Measurements from ENCODE around the gene WRAP53.

Gene WRAP53

DNA sequence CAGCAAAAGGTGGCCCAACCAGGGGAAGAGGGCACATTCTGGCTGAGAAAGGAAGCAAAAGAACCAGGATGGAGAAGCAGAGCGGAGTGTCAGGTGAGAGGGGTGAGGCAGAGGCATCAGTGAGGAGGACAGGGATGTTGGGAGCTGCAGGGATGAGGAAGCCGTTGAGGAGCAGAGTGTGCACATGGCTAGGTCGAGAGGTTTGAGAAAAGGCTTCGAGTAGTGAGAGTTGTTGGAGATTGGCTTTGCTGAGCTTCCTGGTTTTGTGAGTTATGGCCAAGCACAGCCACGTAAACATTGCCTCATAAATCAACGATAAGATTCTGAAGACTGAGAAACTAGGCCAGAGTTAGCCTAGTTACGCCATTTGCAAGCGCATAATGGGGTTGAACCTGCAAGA is 56.1 kb downstream of the WRAP53 start:
- TF ChIP-seq, protein P1, sequence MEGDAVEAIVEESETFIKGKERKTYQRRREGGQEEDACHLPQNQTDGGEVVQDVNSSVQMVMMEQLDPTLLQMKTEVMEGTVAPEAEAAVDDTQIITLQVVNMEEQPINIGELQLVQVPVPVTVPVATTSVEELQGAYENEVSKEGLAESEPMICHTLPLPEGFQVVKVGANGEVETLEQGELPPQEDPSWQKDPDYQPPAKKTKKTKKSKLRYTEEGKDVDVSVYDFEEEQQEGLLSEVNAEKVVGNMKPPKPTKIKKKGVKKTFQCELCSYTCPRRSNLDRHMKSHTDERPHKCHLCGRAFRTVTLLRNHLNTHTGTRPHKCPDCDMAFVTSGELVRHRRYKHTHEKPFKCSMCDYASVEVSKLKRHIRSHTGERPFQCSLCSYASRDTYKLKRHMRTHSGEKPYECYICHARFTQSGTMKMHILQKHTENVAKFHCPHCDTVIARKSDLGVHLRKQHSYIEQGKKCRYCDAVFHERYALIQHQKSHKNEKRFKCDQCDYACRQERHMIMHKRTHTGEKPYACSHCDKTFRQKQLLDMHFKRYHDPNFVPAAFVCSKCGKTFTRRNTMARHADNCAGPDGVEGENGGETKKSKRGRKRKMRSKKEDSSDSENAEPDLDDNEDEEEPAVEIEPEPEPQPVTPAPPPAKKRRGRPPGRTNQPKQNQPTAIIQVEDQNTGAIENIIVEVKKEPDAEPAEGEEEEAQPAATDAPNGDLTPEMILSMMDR (conservative IDR thresholded peaks at IDR 0.05; ENCODE audit: control insufficient read depth, insufficient read depth, low read depth, low read length): no peak
- DNase-seq (ENCODE audit: low read depth): no peak
- no peak overlapping the region for H3K4me3 ChIP-seq (ENCODE audit: control insufficient read depth, low read depth, low read length)

DNA sequence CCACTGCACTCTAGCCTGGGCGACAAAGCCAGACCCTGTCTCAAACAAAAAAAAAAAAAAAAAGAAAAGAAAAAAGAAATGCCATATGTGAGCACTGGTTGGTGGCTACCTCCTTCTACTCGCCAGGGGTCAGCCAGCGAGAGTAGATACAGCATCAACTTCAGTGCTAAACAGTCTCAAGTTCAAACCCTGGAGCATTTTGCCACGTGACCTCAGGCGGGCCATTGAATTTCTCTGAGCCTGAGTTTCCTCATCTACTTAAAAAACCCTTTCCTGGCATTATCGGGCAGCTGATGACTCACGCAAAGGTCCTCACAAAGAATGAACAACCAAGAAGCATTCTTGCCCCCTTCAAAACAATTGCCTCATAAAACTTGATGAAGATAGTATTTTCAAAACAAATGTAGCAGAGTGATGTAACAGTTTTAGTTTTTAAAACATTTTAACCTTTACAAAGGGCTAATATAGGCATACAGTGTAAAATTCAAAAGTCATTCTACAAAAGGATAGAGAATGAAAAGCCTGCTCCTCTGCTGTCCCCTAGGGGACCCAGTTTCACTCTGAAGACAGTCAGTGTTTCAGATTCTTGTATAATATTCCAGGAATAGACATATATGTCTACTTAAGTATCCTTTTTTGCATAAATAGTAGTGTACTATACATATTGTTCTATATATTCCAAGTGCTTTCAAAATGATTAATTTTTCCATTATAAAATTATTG is 57.6 kb downstream of the WRAP53 start:
- TF ChIP-seq, protein P1 (conservative IDR thresholded peaks at IDR 0.05; ENCODE audit: control insufficient read depth, insufficient read depth, low read depth, low read length): peak; percentile 19
- no peak overlapping the region for H3K4me3 ChIP-seq (ENCODE audit: control insufficient read depth, low read depth, low read length)
- peak; percentile 81 for DNase-seq (ENCODE audit: low read depth)

DNA sequence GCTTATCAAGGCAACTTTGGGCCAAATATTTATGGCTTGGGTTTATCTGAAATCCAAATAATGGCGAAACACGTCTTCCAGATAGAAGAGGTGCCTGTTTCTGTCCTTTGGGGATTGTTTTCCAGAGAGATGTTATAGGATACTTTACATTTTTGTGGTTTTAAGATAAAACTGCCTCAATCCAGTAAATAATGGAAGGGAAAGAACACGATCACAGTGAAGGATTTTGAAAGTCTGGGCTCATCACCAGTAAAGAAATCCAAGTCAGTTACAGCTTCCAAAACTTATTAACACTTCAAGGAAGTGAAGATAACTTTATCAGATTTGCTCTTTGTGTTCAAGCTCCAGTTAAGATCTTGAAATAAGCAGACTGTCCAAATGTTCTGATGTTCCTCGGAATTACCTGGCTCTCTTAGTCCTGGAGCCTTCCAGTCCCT is 59.4 kb downstream of the WRAP53 start:
- H3K4me3 ChIP-seq (ENCODE audit: control insufficient read depth, low read depth, low read length): no peak overlapping the region
- TF ChIP-seq, protein P1 (conservative IDR thresholded peaks at IDR 0.05; ENCODE audit: control insufficient read depth, insufficient read depth, low read depth, low read length): no peak
- DNase-seq (ENCODE audit: low read depth): peak; percentile 30

DNA sequence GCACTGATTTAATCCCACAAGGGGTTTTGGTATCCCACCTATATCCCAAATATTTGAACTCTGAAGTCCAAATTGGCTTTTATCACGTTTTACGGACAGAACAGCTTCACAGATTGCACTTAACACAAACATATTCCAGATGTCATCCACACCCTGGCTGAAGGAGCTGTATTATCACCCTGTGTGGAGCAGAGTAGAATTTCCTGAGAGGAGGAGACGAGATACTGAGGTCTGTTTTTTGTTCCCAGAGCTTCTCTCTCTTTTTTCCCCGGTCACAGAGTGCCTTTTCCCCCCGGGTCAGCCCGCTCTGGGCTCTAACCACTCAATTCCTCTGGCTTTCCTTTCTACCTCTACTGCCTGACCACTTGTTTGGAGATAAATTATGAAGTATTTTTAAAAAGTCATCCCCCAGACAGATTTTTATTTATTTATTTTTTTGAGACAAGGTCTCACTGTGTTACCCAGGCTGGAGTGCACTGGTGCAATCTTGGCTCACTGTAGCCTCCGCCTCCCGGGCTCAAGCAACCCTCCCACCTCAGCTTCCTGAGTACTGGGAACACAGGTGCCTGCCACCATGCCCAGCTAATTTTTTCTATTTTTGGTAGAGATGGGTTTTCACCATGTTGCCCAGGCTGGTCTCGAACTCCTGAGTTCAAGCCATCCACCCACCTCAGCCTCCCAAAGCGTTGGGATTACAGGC is 59.9 kb downstream of the WRAP53 start:
- TF ChIP-seq, protein P1 (conservative IDR thresholded peaks at IDR 0.05; ENCODE audit: control insufficient read depth, insufficient read depth, low read depth, low read length): no peak
- H3K4me3 ChIP-seq (ENCODE audit: control insufficient read depth, low read depth, low read length): no peak overlapping the region
- DNase-seq (ENCODE audit: low read depth): peak; percentile 7

DNA sequence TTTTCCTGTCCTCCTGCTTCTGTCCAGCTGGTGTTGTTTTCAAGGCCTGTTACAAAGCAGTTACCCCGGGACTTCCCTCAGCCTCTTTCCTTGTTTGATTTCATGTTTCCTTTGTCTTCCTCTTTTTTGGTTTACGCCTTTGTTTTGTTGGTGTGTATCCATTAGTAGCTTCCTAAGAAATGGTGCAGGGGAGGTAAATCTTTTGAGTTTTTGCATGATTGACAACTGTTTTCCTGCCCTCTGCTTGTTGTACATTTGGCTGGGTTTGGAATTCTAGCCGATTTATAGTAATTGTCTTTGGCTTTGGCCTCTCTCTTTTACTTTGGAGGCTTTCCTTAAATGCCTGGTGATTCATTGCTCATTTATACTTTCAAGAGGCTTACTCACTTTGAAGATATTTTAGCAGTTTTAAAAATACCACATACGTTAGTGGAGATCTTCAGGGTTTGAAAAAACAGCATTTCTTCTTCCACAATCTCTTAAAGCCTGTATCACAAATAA is 62.1 kb downstream of the WRAP53 start:
- TF ChIP-seq, protein P1 (conservative IDR thresholded peaks at IDR 0.05; ENCODE audit: control insufficient read depth, insufficient read depth, low read depth, low read length): no peak
- H3K4me3 ChIP-seq (ENCODE audit: control insufficient read depth, low read depth, low read length): no peak overlapping the region
- peak; percentile 84 for DNase-seq (ENCODE audit: low read depth)
